Activated CD8-positive, alpha-beta memory T cell treated with anti-CD3 and anti-CD28 coated beads, Interleukin-2, amount 10 ng/mL, durations not matched to agents 7 days and 5 days (primary cell): Measurements from ENCODE around the gene UBFD1. TPM values are rescaled to one million over a fixed set of nuclear protein-coding genes. Genes with fewer than 3 reads are reported as not detected.

Experiments used
- ATAC-seq: fragments of 150-1000 bp; cut with Tn5 transposase; one replicate; pipeline ENCODE4 v1.10.0; 2021; ENCODE audit warnings: moderate library complexity
- CTCF ChIA-PET: fragments of 350-600 bp; sonication (Branson Sonifier 250); formaldehyde crosslinking; loops from one replicate; lab custom pipeline; 2021; ENCODE audit warnings: antibody characterized with exemption; lab: Charles Lee
- DNase-seq: peaks from one replicate; pipeline ENCODE4 v3.0.0-alpha.2; 2020
- H3K27ac Mint-ChIP-seq: one replicate; pipeline ENCODE4 v1.8.0; 2021; ENCODE audit warnings: mild to moderate bottlenecking, mixed read lengths
- H3K27me3 Mint-ChIP-seq: one replicate; pipeline ENCODE4 v1.8.0; 2021; ENCODE audit warnings: mixed read lengths
- H3K36me3 Mint-ChIP-seq: one replicate; pipeline ENCODE4 v1.8.0; 2021; ENCODE audit warnings: mild to moderate bottlenecking, mixed read lengths
- H3K4me1 Mint-ChIP-seq: one replicate; pipeline ENCODE4 v1.8.0; 2021; ENCODE audit warnings: mixed read lengths
- H3K4me3 Mint-ChIP-seq: one replicate; pipeline ENCODE4 v1.8.0; 2021; ENCODE audit warnings: mild to moderate bottlenecking, moderate library complexity, mixed read lengths
- H3K9me3 Mint-ChIP-seq: one replicate; pipeline ENCODE4 v1.8.0; 2022; ENCODE audit warnings: low read depth, mixed read lengths
- total RNA-seq, 2 experiments: library from RNA; stranded (reverse); gene quantifications; one replicate each; pipeline ENCODE4 v1.2.3, GENCODE V29; 2021

UBFD1 gene
- total RNA-seq, 2 experiments from 2014 or later, result 46.1 to 64.7 TPM

GRCh38 chr16:23562505-23562904, 5.0 kb downstream of the UBFD1 start:
- Mint-ChIP-seq H3K27me3 (no peaks in the 10 kb centered on the region), H3K9me3 (no peaks in the 10 kb centered on the region), H3K4me1 (peaks cover 30% of the 10 kb centered on the region), H3K27ac (no peak overlapping the region), H3K4me3 (no peak overlapping the region), H3K36me3 (peaks cover 37% of the 10 kb centered on the region)
- no peak for DNase-seq
- ATAC-seq, result no peak
- CTCF ChIA-PET, result no interaction called here

GRCh38 chr16:23563186-23563585, 5.7 kb downstream of the UBFD1 start:
- no peak for ATAC-seq
- Mint-ChIP-seq H3K4me3 (no peak overlapping the region), H3K36me3 (peaks cover 40% of the 10 kb centered on the region), H3K4me1 (peaks cover 28% of the 10 kb centered on the region), H3K27ac (no peak overlapping the region), H3K27me3 (no peaks in the 10 kb centered on the region), H3K9me3 (no peaks in the 10 kb centered on the region)
- CTCF ChIA-PET, result no interaction called here
- DNase-seq, result no peak

DNA sequence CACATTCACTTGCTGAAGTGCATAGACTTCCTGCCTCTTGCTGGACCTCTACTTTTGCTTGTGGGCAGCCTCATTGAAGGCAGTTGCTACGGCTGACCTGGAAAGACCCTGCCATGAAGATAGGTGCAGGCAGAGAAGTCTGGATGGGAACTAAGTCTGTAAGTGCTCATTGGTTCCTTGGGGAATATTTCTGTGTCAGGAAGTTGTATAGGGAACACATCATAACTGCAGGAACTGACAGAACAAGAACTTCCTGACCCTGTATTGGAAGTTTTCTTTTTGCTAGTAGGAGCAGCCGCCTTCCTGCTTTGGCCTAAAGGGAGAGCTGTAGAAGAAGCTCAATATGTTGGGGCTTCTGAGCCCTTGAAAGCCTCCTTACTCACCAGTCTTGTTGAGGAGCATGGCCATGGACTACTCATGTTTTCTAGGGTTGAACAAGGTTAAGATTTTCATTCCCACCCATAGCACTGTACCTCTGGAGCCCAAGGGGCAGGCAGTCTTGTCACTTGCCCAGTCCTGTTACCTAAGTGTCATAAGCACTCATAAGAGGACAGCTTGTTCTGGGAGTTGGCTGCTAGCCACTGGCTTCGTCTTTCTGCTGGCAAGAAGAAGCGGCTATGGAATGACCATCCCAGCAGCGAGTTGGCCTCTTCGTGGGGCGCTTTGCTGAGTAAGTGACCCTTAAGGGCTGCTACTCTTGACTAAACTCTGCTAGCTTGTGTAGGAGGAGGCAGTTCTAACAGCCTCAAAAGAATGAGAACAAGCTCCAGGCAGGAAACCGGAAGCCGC, 7.2 kb downstream of the UBFD1 start:
- DNase-seq (no peak), ATAC-seq (no peak)
- peaks cover 14% of the 10 kb centered on the region for H3K4me1 Mint-ChIP-seq
- CTCF ChIA-PET, result no interaction called here
- H3K4me3 Mint-ChIP-seq, result no peak overlapping the region
- H3K27ac Mint-ChIP-seq, result no peak overlapping the region
- H3K36me3 Mint-ChIP-seq, result peaks cover 42% of the 10 kb centered on the region
- no peaks in the 10 kb centered on the region for H3K27me3 Mint-ChIP-seq
- H3K9me3 Mint-ChIP-seq, result no peaks in the 10 kb centered on the region

GRCh38 chr16:23566724-23567123, 9.2 kb downstream of the UBFD1 start:
- CTCF ChIA-PET, result no interaction called here
- Mint-ChIP-seq H3K27me3 (no peaks in the 10 kb centered on the region), H3K4me1 (peaks cover 4% of the 10 kb centered on the region), H3K36me3 (peaks cover 33% of the 10 kb centered on the region), H3K4me3 (no peak overlapping the region), H3K27ac (no peak overlapping the region), H3K9me3 (no peaks in the 10 kb centered on the region)
- DNase-seq, result no peak
- no peak for ATAC-seq

DNA sequence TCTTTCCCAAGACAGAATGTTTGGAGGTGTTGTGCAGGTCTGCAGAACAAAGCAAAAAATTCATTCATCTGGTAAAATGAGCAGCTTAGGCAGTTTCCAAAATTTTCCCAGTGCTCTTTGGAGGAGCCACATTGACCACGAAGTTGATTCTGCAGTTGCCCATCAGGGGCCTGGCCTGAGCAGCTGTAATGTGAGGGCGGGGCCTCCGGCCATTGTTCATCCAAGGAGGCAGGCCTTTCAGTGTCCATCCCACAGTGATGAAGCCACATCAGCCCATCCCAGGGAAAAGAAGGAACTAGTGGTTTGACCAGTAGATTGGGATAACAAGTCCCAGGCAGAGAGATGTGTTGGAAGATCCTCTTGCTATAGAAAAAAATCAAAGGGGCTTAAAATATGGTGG, 10.1 kb downstream of the UBFD1 start:
- peaks cover 2% of the 10 kb centered on the region for H3K4me1 Mint-ChIP-seq
- H3K4me3 Mint-ChIP-seq, result no peak overlapping the region
- H3K27ac Mint-ChIP-seq, result no peak overlapping the region
- ATAC-seq, result no peak
- no peak for DNase-seq
- no peaks in the 10 kb centered on the region for H3K27me3 Mint-ChIP-seq
- peaks cover 31% of the 10 kb centered on the region for H3K36me3 Mint-ChIP-seq
- H3K9me3 Mint-ChIP-seq, result no peaks in the 10 kb centered on the region
- CTCF ChIA-PET, result no interaction called here

- Mint-ChIP-seq H3K4me3 (no peak overlapping the region), H3K4me1 (peaks cover 2% of the 10 kb centered on the region), H3K27me3 (no peaks in the 10 kb centered on the region), H3K36me3 (peaks cover 16% of the 10 kb centered on the region), H3K9me3 (no peaks in the 10 kb centered on the region), H3K27ac (no peak overlapping the region)
- DNase-seq (no peak), ATAC-seq (no peak)
- CTCF ChIA-PET, result interaction anchor here (1.3 to 1.4 kb wide), 2 partner anchors 9 to 25 kb away, joined by 3 to 4 read pairs; partner anchors contain the start of gene NDUFAB1
Observed at GRCh38 chr16:23570992-23571632, 13.6 kb downstream of the UBFD1 start.

GRCh38 chr16:23571895-23572294, 14.4 kb downstream of the UBFD1 start:
- CTCF ChIA-PET, result interaction anchor here (1.8 kb wide), 1 partner anchor 25 kb away, joined by 4 read pairs; the partner anchor contains the start of gene NDUFAB1
- Mint-ChIP-seq H3K27me3 (no peaks in the 10 kb centered on the region), H3K4me1 (peaks cover 2% of the 10 kb centered on the region), H3K9me3 (no peaks in the 10 kb centered on the region), H3K27ac (no peak overlapping the region), H3K36me3 (peaks cover 13% of the 10 kb centered on the region), H3K4me3 (no peak overlapping the region)
- DNase-seq (no peak), ATAC-seq (no peak)

- Mint-ChIP-seq H3K4me1 (peaks cover 2% of the 10 kb centered on the region), H3K27ac (no peak overlapping the region), H3K27me3 (no peaks in the 10 kb centered on the region), H3K4me3 (no peak overlapping the region), H3K36me3 (peaks cover 10% of the 10 kb centered on the region), H3K9me3 (no peaks in the 10 kb centered on the region)
- ATAC-seq (no peak), DNase-seq (no peak)
- CTCF ChIA-PET, result interaction anchor here (1.8 kb wide), 1 partner anchor 24 kb away, joined by 4 read pairs; the partner anchor contains the start of gene NDUFAB1
Observed at GRCh38 chr16:23572394-23572793, 14.9 kb downstream of the UBFD1 start.

DNA sequence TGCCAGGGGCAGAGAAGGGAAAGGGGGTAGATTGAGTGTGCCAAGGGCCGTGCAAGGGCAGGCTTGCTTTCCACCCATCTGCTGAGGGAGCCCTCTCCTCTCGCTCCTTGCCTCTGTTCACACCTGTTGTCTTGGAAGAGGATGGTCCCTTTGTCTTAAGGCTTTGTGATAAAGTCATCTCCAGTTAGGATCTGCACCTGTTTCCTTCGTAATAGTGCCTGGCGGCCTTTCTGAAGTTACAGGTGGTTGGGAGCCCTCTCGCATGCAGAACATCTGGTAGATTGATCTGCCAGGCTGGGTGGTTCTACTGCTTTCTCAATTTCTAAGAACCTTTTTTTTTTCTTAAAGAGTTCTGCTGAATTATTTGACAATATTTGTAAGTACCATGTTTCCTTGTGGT, 16.3 kb downstream of the UBFD1 start:
- Mint-ChIP-seq H3K27me3 (no peaks in the 10 kb centered on the region), H3K27ac (no peak overlapping the region), H3K4me3 (no peak overlapping the region), H3K4me1 (peaks cover 2% of the 10 kb centered on the region), H3K9me3 (no peaks in the 10 kb centered on the region), H3K36me3 (peaks cover 6% of the 10 kb centered on the region)
- CTCF ChIA-PET, result no interaction called here
- ATAC-seq, result no peak
- no peak for DNase-seq

DNA sequence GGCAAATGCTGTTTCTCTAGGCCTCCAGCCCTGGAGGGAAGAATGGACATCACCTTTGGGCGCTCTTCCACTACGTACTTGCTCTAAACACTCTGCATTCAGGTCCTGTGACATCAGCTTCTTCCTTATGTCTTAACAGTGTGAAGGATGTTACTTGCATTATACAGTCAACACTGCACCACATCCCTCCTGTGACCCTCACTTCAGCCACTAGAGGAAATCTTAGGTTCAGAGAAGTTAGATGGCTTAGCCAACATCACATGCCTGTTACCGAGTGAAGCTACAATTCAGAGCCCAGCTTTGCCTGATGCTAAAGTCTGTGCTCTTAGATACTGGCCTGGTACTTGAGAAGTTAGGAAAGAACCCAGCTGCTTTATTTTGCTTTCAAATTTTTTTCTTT, 18.3 kb downstream of the UBFD1 start:
- Mint-ChIP-seq H3K27ac (no peak overlapping the region), H3K36me3 (peaks cover 12% of the 10 kb centered on the region), H3K4me1 (peaks cover 2% of the 10 kb centered on the region), H3K27me3 (no peaks in the 10 kb centered on the region), H3K4me3 (no peak overlapping the region), H3K9me3 (no peaks in the 10 kb centered on the region)
- ATAC-seq (no peak), DNase-seq (no peak)
- CTCF ChIA-PET, result interaction anchor here (0.6 to 2.1 kb wide), 4 partner anchors 14 to 21 kb away, joined by 3 to 5 read pairs (median 4); partner anchors contain the start of genes EARS2 and UBFD1

- CTCF ChIA-PET, result interaction anchor here (1.0 kb wide), 1 partner anchor 19 kb away, joined by 4 read pairs; the partner anchor contains the start of gene UBFD1
- no peaks in the 10 kb centered on the region for H3K27me3 Mint-ChIP-seq
- H3K36me3 Mint-ChIP-seq, result peaks cover 13% of the 10 kb centered on the region
Observed at GRCh38 chr16:23577493-23577892, 20.0 kb downstream of the UBFD1 start.

DNA sequence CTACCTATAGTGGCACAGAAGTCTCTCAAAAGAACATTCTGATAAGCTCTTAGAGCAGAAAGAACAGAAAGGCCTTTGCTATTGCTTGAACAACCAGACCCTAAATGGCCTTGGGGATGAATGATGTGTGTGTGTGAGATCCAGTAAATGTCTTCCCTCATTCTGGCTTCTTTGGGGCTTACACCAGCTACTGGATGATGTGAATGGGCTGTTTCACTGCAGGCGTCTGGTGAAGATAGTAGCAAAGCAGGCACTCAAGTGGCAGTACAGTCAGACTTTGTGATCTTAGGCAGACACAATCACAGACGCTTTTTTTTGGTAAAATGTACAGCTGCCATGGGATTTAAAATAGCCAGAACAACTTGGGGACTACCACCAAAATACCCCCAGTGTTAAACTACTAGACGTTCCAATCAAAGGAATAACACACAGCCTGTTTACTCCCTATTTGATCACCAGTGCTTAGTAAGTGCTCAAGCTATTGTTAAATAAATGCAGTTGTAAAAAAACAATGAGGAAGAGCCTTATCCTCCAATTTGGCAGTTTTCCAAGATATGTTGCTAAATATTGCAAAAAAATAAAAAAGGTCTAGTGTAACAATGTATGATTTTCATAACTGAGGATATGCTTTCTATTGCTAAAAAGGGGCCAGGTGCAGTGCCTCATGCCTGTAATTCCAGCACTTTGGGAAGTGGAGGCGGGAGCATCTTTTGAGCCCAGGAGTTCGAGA, 20.7 kb downstream of the UBFD1 start:
- Mint-ChIP-seq H3K27ac (no peak overlapping the region), H3K36me3 (peaks cover 13% of the 10 kb centered on the region)
- DNase-seq, result no peak

More at GRCh38 chr16:23577493-23577892, 20.0 kb downstream of the UBFD1 start:
- DNase-seq, result no peak
- Mint-ChIP-seq H3K4me3 (no peak overlapping the region), H3K4me1 (peaks cover 2% of the 10 kb centered on the region), H3K27ac (no peak overlapping the region), H3K9me3 (no peaks in the 10 kb centered on the region)
- ATAC-seq, result no peak

GRCh38 chr16:23579371-23579770, 21.8 kb downstream of the UBFD1 start:
- CTCF ChIA-PET, result no interaction called here
- ATAC-seq, result no peak

More for the DNA sequence above, 20.7 kb downstream of the UBFD1 start:
- ATAC-seq, result no peak
- Mint-ChIP-seq H3K4me1 (peaks cover 2% of the 10 kb centered on the region), H3K4me3 (no peak overlapping the region), H3K9me3 (no peaks in the 10 kb centered on the region), H3K27me3 (no peaks in the 10 kb centered on the region)
- CTCF ChIA-PET, result interaction anchor here (1.0 kb wide), 1 partner anchor 20 kb away, joined by 4 read pairs; the partner anchor contains the start of gene UBFD1

More at GRCh38 chr16:23579371-23579770, 21.8 kb downstream of the UBFD1 start:
- Mint-ChIP-seq H3K4me3 (no peak overlapping the region), H3K9me3 (no peaks in the 10 kb centered on the region), H3K4me1 (peaks cover 2% of the 10 kb centered on the region), H3K36me3 (peaks cover 16% of the 10 kb centered on the region), H3K27me3 (no peaks in the 10 kb centered on the region), H3K27ac (no peak overlapping the region)
- no peak for DNase-seq
